K562 (cell line): ENCODE results near the gene GMIP. TPM values are rescaled to one million over a fixed set of nuclear protein-coding genes. Genes with fewer than 3 reads are reported as not detected.

Source experiments
- polyA plus RNA-seq, 8 experiments: library from polyadenylated mRNA; depleted of rRNA in 4 of 8; stranded (reverse) in 5 of 8; unstranded in 3 of 8; fragments of >200 nt; fragmentation: Nextera tagmentation in 2 of 8; fragmentation: Illumina TruSeq in 1 of 8; extraction: Ambion mirVana in 2 of 8; extraction: Trizol in 1 of 8; gene quantifications; 2 replicates each; pipeline versions ENCODE4 v1.2.1 to v1.2.3, GENCODE V29; 2011 to 2014; ENCODE audit warnings: inconsistent platforms in 1 of 8, missing spikeins in 1 of 8
- total RNA-seq, 7 experiments: library from RNA; depleted of rRNA in 6 of 7; stranded (reverse); fragments of >200 nt in 6 of 7; fragmentation: Illumina TruSeq in 2 of 7; extraction: Trizol in 2 of 7; gene quantifications; 2 replicates each; pipeline versions ENCODE4 v1.2.1 to v1.2.3, GENCODE V29; 2011 to 2021; ENCODE audit warnings: low replicate concordance in 1 of 7
- TF ChIP-seq, protein P1 (sequence below): fragments of 200-600 bp; sonication (generic); IDR thresholded peaks from one replicate; pipeline ENCODE4 v1.6.1; 2012; ENCODE audit warnings: mild to moderate bottlenecking, low read depth, low read length, inconsistent platforms

GMIP gene
- total and polyA plus RNA-seq, 9 of the 15 experiments (the other 6 are each of a cell fraction or from before 2014, with no cell fraction given), result 0.14 to 15.8 (median 3.2) TPM

DNA sequence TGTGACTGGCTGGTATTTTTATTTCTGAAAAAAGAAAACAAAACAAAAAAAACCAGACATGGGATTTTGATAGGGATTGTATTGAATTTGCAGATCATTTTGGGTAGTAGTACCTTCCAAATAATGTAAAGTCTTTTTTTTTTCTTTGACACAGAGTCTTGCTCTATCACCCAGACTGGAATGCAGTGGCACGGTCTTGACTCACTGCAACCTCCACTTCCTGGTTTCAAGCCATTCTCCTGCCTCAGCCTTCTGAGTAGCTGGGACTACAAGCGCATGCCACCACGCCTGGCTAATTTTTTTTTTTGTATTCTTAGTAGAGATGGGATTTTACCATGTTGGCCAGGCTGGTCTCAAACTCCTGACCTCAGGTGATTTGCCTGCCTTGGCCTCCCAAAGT, 29.4 kb upstream of the GMIP start (continued):
- TF ChIP-seq, protein P1, sequence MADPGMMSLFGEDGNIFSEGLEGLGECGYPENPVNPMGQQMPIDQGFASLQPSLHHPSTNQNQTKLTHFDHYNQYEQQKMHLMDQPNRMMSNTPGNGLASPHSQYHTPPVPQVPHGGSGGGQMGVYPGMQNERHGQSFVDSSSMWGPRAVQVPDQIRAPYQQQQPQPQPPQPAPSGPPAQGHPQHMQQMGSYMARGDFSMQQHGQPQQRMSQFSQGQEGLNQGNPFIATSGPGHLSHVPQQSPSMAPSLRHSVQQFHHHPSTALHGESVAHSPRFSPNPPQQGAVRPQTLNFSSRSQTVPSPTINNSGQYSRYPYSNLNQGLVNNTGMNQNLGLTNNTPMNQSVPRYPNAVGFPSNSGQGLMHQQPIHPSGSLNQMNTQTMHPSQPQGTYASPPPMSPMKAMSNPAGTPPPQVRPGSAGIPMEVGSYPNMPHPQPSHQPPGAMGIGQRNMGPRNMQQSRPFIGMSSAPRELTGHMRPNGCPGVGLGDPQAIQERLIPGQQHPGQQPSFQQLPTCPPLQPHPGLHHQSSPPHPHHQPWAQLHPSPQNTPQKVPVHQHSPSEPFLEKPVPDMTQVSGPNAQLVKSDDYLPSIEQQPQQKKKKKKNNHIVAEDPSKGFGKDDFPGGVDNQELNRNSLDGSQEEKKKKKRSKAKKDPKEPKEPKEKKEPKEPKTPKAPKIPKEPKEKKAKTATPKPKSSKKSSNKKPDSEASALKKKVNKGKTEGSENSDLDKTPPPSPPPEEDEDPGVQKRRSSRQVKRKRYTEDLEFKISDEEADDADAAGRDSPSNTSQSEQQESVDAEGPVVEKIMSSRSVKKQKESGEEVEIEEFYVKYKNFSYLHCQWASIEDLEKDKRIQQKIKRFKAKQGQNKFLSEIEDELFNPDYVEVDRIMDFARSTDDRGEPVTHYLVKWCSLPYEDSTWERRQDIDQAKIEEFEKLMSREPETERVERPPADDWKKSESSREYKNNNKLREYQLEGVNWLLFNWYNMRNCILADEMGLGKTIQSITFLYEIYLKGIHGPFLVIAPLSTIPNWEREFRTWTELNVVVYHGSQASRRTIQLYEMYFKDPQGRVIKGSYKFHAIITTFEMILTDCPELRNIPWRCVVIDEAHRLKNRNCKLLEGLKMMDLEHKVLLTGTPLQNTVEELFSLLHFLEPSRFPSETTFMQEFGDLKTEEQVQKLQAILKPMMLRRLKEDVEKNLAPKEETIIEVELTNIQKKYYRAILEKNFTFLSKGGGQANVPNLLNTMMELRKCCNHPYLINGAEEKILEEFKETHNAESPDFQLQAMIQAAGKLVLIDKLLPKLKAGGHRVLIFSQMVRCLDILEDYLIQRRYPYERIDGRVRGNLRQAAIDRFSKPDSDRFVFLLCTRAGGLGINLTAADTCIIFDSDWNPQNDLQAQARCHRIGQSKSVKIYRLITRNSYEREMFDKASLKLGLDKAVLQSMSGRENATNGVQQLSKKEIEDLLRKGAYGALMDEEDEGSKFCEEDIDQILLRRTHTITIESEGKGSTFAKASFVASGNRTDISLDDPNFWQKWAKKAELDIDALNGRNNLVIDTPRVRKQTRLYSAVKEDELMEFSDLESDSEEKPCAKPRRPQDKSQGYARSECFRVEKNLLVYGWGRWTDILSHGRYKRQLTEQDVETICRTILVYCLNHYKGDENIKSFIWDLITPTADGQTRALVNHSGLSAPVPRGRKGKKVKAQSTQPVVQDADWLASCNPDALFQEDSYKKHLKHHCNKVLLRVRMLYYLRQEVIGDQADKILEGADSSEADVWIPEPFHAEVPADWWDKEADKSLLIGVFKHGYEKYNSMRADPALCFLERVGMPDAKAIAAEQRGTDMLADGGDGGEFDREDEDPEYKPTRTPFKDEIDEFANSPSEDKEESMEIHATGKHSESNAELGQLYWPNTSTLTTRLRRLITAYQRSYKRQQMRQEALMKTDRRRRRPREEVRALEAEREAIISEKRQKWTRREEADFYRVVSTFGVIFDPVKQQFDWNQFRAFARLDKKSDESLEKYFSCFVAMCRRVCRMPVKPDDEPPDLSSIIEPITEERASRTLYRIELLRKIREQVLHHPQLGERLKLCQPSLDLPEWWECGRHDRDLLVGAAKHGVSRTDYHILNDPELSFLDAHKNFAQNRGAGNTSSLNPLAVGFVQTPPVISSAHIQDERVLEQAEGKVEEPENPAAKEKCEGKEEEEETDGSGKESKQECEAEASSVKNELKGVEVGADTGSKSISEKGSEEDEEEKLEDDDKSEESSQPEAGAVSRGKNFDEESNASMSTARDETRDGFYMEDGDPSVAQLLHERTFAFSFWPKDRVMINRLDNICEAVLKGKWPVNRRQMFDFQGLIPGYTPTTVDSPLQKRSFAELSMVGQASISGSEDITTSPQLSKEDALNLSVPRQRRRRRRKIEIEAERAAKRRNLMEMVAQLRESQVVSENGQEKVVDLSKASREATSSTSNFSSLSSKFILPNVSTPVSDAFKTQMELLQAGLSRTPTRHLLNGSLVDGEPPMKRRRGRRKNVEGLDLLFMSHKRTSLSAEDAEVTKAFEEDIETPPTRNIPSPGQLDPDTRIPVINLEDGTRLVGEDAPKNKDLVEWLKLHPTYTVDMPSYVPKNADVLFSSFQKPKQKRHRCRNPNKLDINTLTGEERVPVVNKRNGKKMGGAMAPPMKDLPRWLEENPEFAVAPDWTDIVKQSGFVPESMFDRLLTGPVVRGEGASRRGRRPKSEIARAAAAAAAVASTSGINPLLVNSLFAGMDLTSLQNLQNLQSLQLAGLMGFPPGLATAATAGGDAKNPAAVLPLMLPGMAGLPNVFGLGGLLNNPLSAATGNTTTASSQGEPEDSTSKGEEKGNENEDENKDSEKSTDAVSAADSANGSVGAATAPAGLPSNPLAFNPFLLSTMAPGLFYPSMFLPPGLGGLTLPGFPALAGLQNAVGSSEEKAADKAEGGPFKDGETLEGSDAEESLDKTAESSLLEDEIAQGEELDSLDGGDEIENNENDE, result no peak
